HEK293T (cell line): Measurements from ENCODE around the gene PBXIP1.

Experiments
- CTCF ChIA-PET: fragments of 350-600 bp; formaldehyde crosslinking; extraction: SDS; loops from one replicate; lab custom pipeline; 2021; ENCODE audit warnings: antibody characterized with exemption, inconsistent platforms; lab: Yijun Ruan, JAX
- POLR2A ChIA-PET: fragments of 350-600 bp; formaldehyde crosslinking; extraction: SDS; loops from one replicate; lab custom pipeline; 2020; ENCODE audit warnings: antibody characterized with exemption, inconsistent platforms; lab: Yijun Ruan, JAX
- DNase-seq: peaks from one replicate; pipeline ENCODE4 v3.0.0; 2012; ENCODE audit warnings: mixed read lengths; ENCODE audit errors: extremely low spot score
- ARNT ChIP-seq: fragments of 450-650 bp; IDR thresholded peaks from 2 replicates; pipeline ENCODE4 v1.6.1; 2017; ENCODE audit warnings: mild to moderate bottlenecking
- BHLHE40 ChIP-seq: fragments of 450-650 bp; IDR thresholded peaks from 2 replicates; pipeline ENCODE4 v1.6.1; 2016; ENCODE audit warnings: mild to moderate bottlenecking, moderate library complexity, borderline replicate concordance
- CTBP1 ChIP-seq: fragments of 450-650 bp; IDR thresholded peaks from 2 replicates; pipeline ENCODE4 v1.6.1; 2016; ENCODE audit warnings: borderline replicate concordance
- ELF4 ChIP-seq: fragments of 450-650 bp; IDR thresholded peaks from 2 replicates; pipeline ENCODE4 v1.6.1; 2017; ENCODE audit warnings: antibody characterized with exemption
- FOXA1 ChIP-seq: fragments of 450-650 bp; IDR thresholded peaks from 2 replicates; pipeline ENCODE4 v1.6.1; 2016; ENCODE audit warnings: mild to moderate bottlenecking
- FOXK2 ChIP-seq: fragments of 450-650 bp; IDR thresholded peaks from 2 replicates; pipeline ENCODE4 v1.6.1; 2016; ENCODE audit warnings: mild to moderate bottlenecking
- FOXM1 ChIP-seq: fragments of 450-650 bp; IDR thresholded peaks from 2 replicates; pipeline ENCODE4 v1.6.1; 2017; ENCODE audit warnings: mild to moderate bottlenecking, borderline replicate concordance
- HDGF ChIP-seq: fragments of 450-650 bp; IDR thresholded peaks from 2 replicates; pipeline ENCODE4 v1.6.1; 2017; ENCODE audit warnings: antibody characterized with exemption, borderline replicate concordance
- L3MBTL2 ChIP-seq: fragments of 450-650 bp; conservative IDR thresholded peaks from 2 replicates; pipeline ENCODE4 v1.6.1; 2016; ENCODE audit warnings: mild to moderate bottlenecking
- LEF1 ChIP-seq: fragments of 450-650 bp; IDR thresholded peaks from 2 replicates; pipeline ENCODE4 v1.6.1; 2017; ENCODE audit warnings: mild to moderate bottlenecking, borderline replicate concordance
- NFRKB ChIP-seq: fragments of 450-650 bp; IDR thresholded peaks from 2 replicates; pipeline ENCODE4 v1.6.1; 2016; ENCODE audit warnings: mild to moderate bottlenecking, moderate library complexity
- SP1 ChIP-seq: fragments of 450-650 bp; IDR thresholded peaks from 2 replicates; pipeline ENCODE4 v1.6.1; 2017
- SUZ12 ChIP-seq: fragments of 450-650 bp; IDR thresholded peaks from 2 replicates; pipeline ENCODE4 v1.6.1; 2016; ENCODE audit warnings: mild to moderate bottlenecking
- TARDBP ChIP-seq: fragments of 450-650 bp; IDR thresholded peaks from 2 replicates; pipeline ENCODE4 v1.6.1; 2016
- ZNF384 ChIP-seq: fragments of 450-650 bp; IDR thresholded peaks from 2 replicates; pipeline ENCODE4 v1.6.1; 2016
- TF ChIP-seq, protein P1 (sequence below): fragments of 450-650 bp; IDR thresholded peaks from 2 replicates; pipeline ENCODE4 v1.6.1; 2016

PBXIP1 gene

DNA sequence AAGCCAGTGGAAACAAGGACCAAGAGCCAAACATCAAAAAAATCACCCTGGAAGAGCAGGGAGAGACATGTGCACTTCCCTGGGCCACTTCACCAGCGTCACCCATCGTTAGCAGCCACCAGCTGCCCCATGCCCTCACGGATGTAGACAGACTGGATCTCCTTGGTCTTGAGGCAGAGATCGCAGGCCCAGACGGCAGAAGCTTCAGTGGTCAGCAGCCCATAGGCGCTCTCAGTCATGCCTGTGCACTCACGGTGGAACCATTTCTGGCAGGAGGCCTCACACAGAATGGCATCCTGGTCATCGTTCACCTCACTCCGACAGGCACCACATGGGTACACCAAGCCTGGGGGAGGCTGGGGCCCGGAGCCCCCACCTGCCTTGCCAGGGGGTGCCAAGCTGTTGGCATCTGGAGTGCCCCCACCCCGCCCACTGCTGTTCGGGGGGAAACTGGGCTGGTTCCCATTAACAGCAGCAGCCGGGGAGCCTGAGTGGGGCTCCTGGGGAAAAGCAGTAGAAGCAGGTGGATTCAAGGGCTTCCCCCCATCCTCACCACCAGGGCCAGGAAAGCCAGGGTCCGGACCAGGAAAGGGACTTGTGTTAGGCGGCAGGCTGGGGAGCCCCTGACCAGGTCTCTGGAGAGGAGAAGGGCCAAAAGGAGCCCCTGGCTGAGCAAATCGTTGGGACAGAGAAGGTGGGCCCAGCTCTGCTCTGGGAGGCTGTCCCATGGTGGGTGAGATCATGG lies 3.0 kb upstream of the PBXIP1 start:
- no peak for DNase-seq
- ChIA-PET CTCF (no interaction called here), POLR2A (interaction anchor here (1.2 kb wide), 1 partner anchor 24 kb away, joined by 4 read pairs; the partner anchor contains the start of gene FLAD1)
- TF ChIP-seq NFRKB (no peak), HDGF (no peak), TARDBP (no peak), FOXM1 (no peak), ZNF384 (no peak), FOXA1 (no peak), ELF4 (no peak)

GRCh38 chr1:154958036-154958435 lies 2.1 kb upstream of the PBXIP1 start:
- TF ChIP-seq SP1: no peak
- TF ChIP-seq FOXA1: no peak
- no peak for TF ChIP-seq HDGF
- TF ChIP-seq SUZ12: no peak
- TF ChIP-seq, protein P1, sequence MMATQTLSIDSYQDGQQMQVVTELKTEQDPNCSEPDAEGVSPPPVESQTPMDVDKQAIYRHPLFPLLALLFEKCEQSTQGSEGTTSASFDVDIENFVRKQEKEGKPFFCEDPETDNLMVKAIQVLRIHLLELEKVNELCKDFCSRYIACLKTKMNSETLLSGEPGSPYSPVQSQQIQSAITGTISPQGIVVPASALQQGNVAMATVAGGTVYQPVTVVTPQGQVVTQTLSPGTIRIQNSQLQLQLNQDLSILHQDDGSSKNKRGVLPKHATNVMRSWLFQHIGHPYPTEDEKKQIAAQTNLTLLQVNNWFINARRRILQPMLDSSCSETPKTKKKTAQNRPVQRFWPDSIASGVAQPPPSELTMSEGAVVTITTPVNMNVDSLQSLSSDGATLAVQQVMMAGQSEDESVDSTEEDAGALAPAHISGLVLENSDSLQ: no peak
- ChIA-PET POLR2A (interaction anchor here (0.7 kb wide), 1 partner anchor 25 kb away, joined by 3 read pairs; the partner anchor contains the start of gene FLAD1), CTCF (no interaction called here)
- DNase-seq: no peak

- ChIA-PET POLR2A (interaction anchor here (0.7 to 1.9 kb wide), 8 partner anchors 11 to 94 kb away, joined by 3 to 10 read pairs (median 4); partner anchors contain the start of genes ADAM15, FLAD1, PMVK and SHC1), CTCF (interaction anchor here (1.0 to 2.1 kb wide), 3 partner anchors 42 to 216 kb away, joined by 3 to 12 read pairs (median 3); partner anchors contain the start of gene KRTCAP2)
- no peak for TF ChIP-seq LEF1
- no peak for TF ChIP-seq BHLHE40
- TF ChIP-seq ELF4: no peak
- no peak for TF ChIP-seq SUZ12
- TF ChIP-seq FOXA1: no peak
- no peak for TF ChIP-seq L3MBTL2
- no peak for TF ChIP-seq CTBP1
- no peak for TF ChIP-seq HDGF
- TF ChIP-seq ZNF384: no peak
- no peak for TF ChIP-seq ARNT
- TF ChIP-seq NFRKB: no peak
- TF ChIP-seq TARDBP: no peak
- TF ChIP-seq FOXK2: no peak
- TF ChIP-seq, protein P1: no peak
- TF ChIP-seq FOXM1: no peak
- no peak for TF ChIP-seq SP1
These were observed 1.3 kb upstream of the PBXIP1 start for GRCh38 chr1:154957091-154957657.

GRCh38 chr1:154956544-154956941 lies 644 bp upstream of the PBXIP1 start:
- DNase-seq: no peak
- no peak for TF ChIP-seq CTBP1
- TF ChIP-seq FOXA1: no peak
- no peak for TF ChIP-seq ZNF384
- no peak for TF ChIP-seq FOXK2
- TF ChIP-seq SP1: no peak
- TF ChIP-seq, protein P1: no peak
- TF ChIP-seq FOXM1: no peak
- no peak for TF ChIP-seq NFRKB
- no peak for TF ChIP-seq L3MBTL2
- TF ChIP-seq ELF4: no peak
- TF ChIP-seq TARDBP: no peak
- TF ChIP-seq LEF1: no peak
- no peak for TF ChIP-seq ARNT
- no peak for TF ChIP-seq BHLHE40
- TF ChIP-seq HDGF: no peak
- TF ChIP-seq SUZ12: no peak
- ChIA-PET CTCF (interaction anchor here (0.7 to 2.1 kb wide), 7 partner anchors 11 to 216 kb away, joined by 3 to 14 read pairs (median 3); partner anchors contain the start of genes KRTCAP2 and LENEP), POLR2A (interaction anchor here (0.7 to 1.9 kb wide), 14 partner anchors 8 to 105 kb away, joined by 3 to 10 read pairs (median 5); partner anchors contain the start of genes ADAM15, CKS1B, FLAD1 and PMVK)

More at GRCh38 chr1:154957091-154957657, 1.3 kb upstream of the PBXIP1 start:
- no peak for DNase-seq

- TF ChIP-seq BHLHE40 (no peak), ELF4 (no peak), FOXK2 (no peak), FOXA1 (no peak), HDGF (no peak), L3MBTL2 (no peak), CTBP1 (no peak), SUZ12 (no peak)
- CTCF ChIA-PET: interaction anchor here (0.7 to 2.1 kb wide), 10 partner anchors 10 to 614 kb away, joined by 3 to 14 read pairs (median 4); partner anchors contain the start of genes LENEP and PMVK
- POLR2A ChIA-PET: interaction anchor here (1.0 to 1.9 kb wide), 10 partner anchors 9 to 45 kb away, joined by 3 to 10 read pairs (median 6); partner anchors contain the start of genes FLAD1, PMVK and SHC1
- no peak for DNase-seq
These were observed 721 bp downstream of the PBXIP1 start for GRCh38 chr1:154955039-154955717.
